Caco-2 (cell line): ENCODE data around the gene HOMER3. TPM values are rescaled to one million over a fixed set of nuclear protein-coding genes. Genes with fewer than 3 reads are reported as not detected.

Experiments used
- BruUV-seq: library from RNA; stranded (reverse); fragments of 400-500 nt; replicated peaks from 2 replicates; lab custom pipeline; 2021; lab: Mats Ljungman, UMichigan
- CTCF ChIA-PET: fragments of 300-600 bp; sonication (Branson Sonifier 250); formaldehyde crosslinking; loops from one replicate; lab custom pipeline; 2022; ENCODE audit warnings: antibody characterized with exemption; lab: Charles Lee
- POLR2A ChIA-PET: fragments of 300-600 bp; sonication (Branson Sonifier 250); formaldehyde crosslinking; loops from one replicate; lab custom pipeline; 2022; ENCODE audit warnings: antibody characterized with exemption; lab: Charles Lee
- DNase-seq, 2 experiments: peaks; one replicate each; pipeline versions ENCODE4 v3.0.0 to v3.0.0-alpha.2; 2020 to 2022
- H3K27me3 ChIP-seq: replicated peaks from 2 replicates; pipeline ENCODE4 v1.6.0; 2011; ENCODE audit warnings: low read length; ENCODE audit not compliant: control insufficient read depth, insufficient read depth
- H3K36me3 ChIP-seq: 2 replicates; pipeline ENCODE4 v1.5.1; 2011; ENCODE audit warnings: low read length; ENCODE audit not compliant: control insufficient read depth, insufficient read depth
- H3K4me1 ChIP-seq: fragments of 250-450 bp; sonication (Bioruptor Pico); 2 replicates; pipeline ENCODE4 v1.5.1; 2020; ENCODE audit warnings: mild to moderate bottlenecking
- H3K4me3 ChIP-seq: 2 replicates; pipeline ENCODE4 v1.5.1; 2011; ENCODE audit warnings: low read depth, mild to moderate bottlenecking, control low read depth, low read length
- H3K9me3 ChIP-seq: fragments of 250-450 bp; sonication (Bioruptor Pico); 2 replicates; pipeline ENCODE4 v1.5.1; 2020; ENCODE audit warnings: mild to moderate bottlenecking, moderate library complexity
- H3K27ac Mint-ChIP-seq: one replicate; pipeline ENCODE4 v1.8.0; 2022; ENCODE audit warnings: mixed read lengths; ENCODE audit not compliant: unreplicated experiment
- H3K27me3 Mint-ChIP-seq: one replicate; pipeline ENCODE4 v1.8.0; 2022; ENCODE audit warnings: mixed read lengths; ENCODE audit not compliant: insufficient read depth, unreplicated experiment
- H3K36me3 Mint-ChIP-seq: one replicate; pipeline ENCODE4 v1.8.0; 2022; ENCODE audit warnings: mild to moderate bottlenecking, mixed read lengths; ENCODE audit not compliant: insufficient read depth, unreplicated experiment
- H3K4me1 Mint-ChIP-seq: one replicate; pipeline ENCODE4 v1.8.0; 2022; ENCODE audit warnings: low read depth, mixed read lengths; ENCODE audit not compliant: unreplicated experiment
- H3K4me3 Mint-ChIP-seq: one replicate; pipeline ENCODE4 v1.8.0; 2022; ENCODE audit warnings: mild to moderate bottlenecking, moderate library complexity, mixed read lengths; ENCODE audit not compliant: unreplicated experiment
- H3K9me3 Mint-ChIP-seq: one replicate; pipeline ENCODE4 v1.8.0; 2022; ENCODE audit warnings: mixed read lengths; ENCODE audit not compliant: unreplicated experiment
- intact Hi-C: fragments of 100-400 bp; cut with micrococcal nuclease; formaldehyde crosslinking; loops from one replicate; pipeline ENCODE4 v1.10.0; 2022; ENCODE audit not compliant: unreplicated experiment
- total RNA-seq: library from RNA; stranded (reverse); gene quantifications from 2 replicates; pipeline ENCODE4 v1.2.3, GENCODE V29; 2022
- TF ChIP-seq, protein P1 (sequence below), 2 experiments: fragments of 200-600 bp in 1 of 2; IDR thresholded peaks; 1 replicate in 1 of 2; 2 replicates in 1 of 2; pipeline versions ENCODE4 v1.5.1 to v1.8.0; 2011 to 2022; ENCODE audit warnings: antibody characterized with exemption in 1 of 2, control low read depth in 1 of 2, inconsistent platforms in 1 of 2, low read depth in 1 of 2, low read length in 1 of 2, mild to moderate bottlenecking in 1 of 2, moderate library complexity in 1 of 2; ENCODE audit not compliant: insufficient read depth in 1 of 2, severe bottlenecking in 1 of 2, unreplicated experiment in 1 of 2

HOMER3 gene
- total RNA-seq, 1 experiment from 2014 or later: 19.0 TPM

DNA sequence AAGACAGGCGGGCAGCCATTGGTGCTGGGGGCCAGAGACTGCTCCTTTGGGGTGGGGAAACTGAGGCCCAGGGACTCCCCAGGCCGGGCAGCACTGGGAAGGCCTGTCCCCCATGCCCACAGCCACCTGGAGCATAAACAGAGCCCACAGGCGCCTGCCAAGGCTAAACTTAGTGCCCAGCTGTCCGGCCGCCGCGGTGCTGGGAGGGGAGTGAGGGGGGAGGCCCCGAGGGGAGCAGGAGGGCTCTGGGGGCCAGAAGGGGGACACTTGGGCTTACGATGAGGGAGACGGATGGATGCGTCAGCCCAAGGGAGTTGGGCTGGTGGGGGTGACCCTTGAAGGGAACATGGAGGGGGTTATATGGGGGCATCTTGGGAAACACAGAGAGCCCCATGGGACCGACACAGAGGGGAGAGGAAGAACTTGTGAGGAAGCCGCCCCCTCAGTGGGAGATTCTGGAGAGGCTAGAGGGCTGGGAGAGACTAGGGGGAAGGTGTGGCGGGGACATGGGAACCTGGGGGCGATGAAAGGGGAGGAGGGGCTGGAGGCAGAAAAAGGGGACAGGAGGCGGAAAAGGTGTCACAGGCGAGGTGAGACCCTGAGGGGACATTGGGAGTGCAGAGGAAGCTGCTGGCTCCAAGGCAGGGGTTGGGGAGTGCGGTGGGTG, 47.3 kb downstream of the HOMER3 start:
- no peak overlapping the region for H3K4me3 Mint-ChIP-seq
- no peak for DNase-seq
- TF ChIP-seq, protein P1, sequence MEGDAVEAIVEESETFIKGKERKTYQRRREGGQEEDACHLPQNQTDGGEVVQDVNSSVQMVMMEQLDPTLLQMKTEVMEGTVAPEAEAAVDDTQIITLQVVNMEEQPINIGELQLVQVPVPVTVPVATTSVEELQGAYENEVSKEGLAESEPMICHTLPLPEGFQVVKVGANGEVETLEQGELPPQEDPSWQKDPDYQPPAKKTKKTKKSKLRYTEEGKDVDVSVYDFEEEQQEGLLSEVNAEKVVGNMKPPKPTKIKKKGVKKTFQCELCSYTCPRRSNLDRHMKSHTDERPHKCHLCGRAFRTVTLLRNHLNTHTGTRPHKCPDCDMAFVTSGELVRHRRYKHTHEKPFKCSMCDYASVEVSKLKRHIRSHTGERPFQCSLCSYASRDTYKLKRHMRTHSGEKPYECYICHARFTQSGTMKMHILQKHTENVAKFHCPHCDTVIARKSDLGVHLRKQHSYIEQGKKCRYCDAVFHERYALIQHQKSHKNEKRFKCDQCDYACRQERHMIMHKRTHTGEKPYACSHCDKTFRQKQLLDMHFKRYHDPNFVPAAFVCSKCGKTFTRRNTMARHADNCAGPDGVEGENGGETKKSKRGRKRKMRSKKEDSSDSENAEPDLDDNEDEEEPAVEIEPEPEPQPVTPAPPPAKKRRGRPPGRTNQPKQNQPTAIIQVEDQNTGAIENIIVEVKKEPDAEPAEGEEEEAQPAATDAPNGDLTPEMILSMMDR (IDR thresholded peaks at IDR 0.05; ENCODE audit: insufficient read depth in 1 of 2, low read depth in 1 of 2, low read length in 1 of 2, severe bottlenecking in 1 of 2, unreplicated experiment in 1 of 2): no peak
- no peaks in the 10 kb centered on the region for H3K36me3 ChIP-seq
- H3K4me1 Mint-ChIP-seq: no peaks in the 10 kb centered on the region
- peaks cover 10% of the 10 kb centered on the region for H3K4me1 ChIP-seq
- H3K9me3 Mint-ChIP-seq: no peaks in the 10 kb centered on the region
- no peaks in the 10 kb centered on the region for H3K27me3 ChIP-seq
- no peaks in the 10 kb centered on the region for H3K9me3 ChIP-seq
- H3K4me3 ChIP-seq: no peak overlapping the region
- no peaks in the 10 kb centered on the region for H3K27me3 Mint-ChIP-seq
- peaks cover 18% of the 10 kb centered on the region for H3K36me3 Mint-ChIP-seq
- no peak overlapping the region for H3K27ac Mint-ChIP-seq
- ChIA-PET CTCF (interaction anchor here (0.6 to 2.3 kb wide), 2 partner anchors 34 to 93 kb away, joined by 3 to 13 read pairs; no protein-coding TSS in a partner anchor), POLR2A (no interaction called here)
- intact Hi-C loops: loop anchor here (2.0 kb wide), 1 partner anchor 25 kb away; the partner anchor contains the start of genes COPE and DDX49
- no TSS peak for BruUV-seq

DNA sequence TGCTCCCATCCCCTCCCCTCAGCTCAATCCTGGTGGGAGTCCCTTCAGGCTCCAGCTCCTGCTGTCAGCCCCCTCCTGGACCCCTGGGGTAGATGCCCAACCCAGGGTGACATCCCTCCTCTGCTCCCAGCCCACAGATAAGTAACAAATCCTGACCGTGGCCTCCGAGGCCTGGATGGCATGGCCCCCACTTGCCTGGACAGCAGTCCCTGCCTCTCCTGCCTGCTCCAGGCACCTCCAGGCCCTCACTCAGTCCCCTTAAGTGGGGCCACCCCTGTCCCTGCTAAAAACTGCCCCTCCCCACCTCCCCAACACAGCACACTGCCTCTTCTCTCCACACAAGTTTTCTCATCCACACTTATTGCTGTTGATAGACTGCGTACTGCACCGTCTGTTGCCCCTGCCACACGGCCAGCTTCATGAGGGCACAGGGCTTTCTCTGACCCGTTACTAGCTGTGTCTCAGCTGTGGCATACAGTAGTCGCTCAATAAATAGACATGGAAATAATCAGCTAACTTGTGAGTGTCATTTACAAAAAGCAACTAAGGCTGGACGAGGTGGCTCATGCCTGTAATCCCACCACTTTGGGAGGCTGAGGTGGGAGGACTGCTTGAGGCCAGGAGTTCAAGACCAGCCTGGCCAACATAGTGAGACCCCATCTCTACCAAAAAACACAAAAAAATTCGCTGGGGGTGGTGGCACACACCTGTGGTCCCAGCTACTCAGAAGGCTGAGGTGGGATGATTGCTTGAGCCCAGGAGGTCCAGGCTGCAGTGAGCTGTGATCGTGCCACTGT, 50.9 kb downstream of the HOMER3 start:
- no peak overlapping the region for H3K27ac Mint-ChIP-seq
- H3K36me3 Mint-ChIP-seq: peaks cover 17% of the 10 kb centered on the region
- H3K4me3 Mint-ChIP-seq: no peak overlapping the region
- Histone ChIP-seq H3K4me3 (no peak overlapping the region), H3K36me3 (no peaks in the 10 kb centered on the region), H3K4me1 (no peaks in the 10 kb centered on the region), H3K27me3 (no peaks in the 10 kb centered on the region), H3K9me3 (no peaks in the 10 kb centered on the region)
- TF ChIP-seq, protein P1 (IDR thresholded peaks at IDR 0.05; ENCODE audit: insufficient read depth in 1 of 2, low read depth in 1 of 2, low read length in 1 of 2, severe bottlenecking in 1 of 2, unreplicated experiment in 1 of 2): no peak
- BruUV-seq: no TSS peak
- POLR2A ChIA-PET: no interaction called here
- no peaks in the 10 kb centered on the region for H3K27me3 Mint-ChIP-seq
- no peaks in the 10 kb centered on the region for H3K9me3 Mint-ChIP-seq
- DNase-seq: no peak
- H3K4me1 Mint-ChIP-seq: no peaks in the 10 kb centered on the region
- intact Hi-C loops: no loop called here
- CTCF ChIA-PET: no interaction called here

DNA sequence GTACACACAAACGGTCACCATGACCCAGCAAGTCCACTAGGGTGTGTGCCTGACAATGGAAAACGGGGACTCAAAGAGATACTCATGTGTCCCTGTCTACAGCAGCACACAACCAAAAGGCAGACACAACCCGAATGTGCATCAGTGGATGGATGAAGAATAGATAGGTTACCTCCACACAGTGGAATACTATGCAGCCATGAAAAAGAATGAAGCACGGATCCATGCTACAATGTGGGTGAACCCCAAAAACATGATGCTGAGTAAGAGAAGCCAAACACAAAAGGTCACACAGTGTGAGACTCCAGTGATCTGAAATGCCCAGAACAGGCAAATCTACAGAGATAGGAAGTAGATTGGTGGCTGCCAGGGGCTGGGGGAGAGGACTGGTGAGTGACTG, 54.0 kb downstream of the HOMER3 start:
- intact Hi-C loops: no loop called here
- Histone ChIP-seq H3K27me3 (no peaks in the 10 kb centered on the region), H3K36me3 (no peaks in the 10 kb centered on the region), H3K4me3 (no peak overlapping the region), H3K9me3 (no peaks in the 10 kb centered on the region), H3K4me1 (no peaks in the 10 kb centered on the region)
- no peak overlapping the region for H3K4me3 Mint-ChIP-seq
- H3K9me3 Mint-ChIP-seq: no peaks in the 10 kb centered on the region
- TF ChIP-seq, protein P1 (IDR thresholded peaks at IDR 0.05; ENCODE audit: insufficient read depth in 1 of 2, low read depth in 1 of 2, low read length in 1 of 2, severe bottlenecking in 1 of 2, unreplicated experiment in 1 of 2): no peak
- CTCF ChIA-PET: no interaction called here
- no peak overlapping the region for H3K27ac Mint-ChIP-seq
- DNase-seq: no peak
- H3K36me3 Mint-ChIP-seq: peaks cover 26% of the 10 kb centered on the region
- H3K4me1 Mint-ChIP-seq: no peaks in the 10 kb centered on the region
- H3K27me3 Mint-ChIP-seq: no peaks in the 10 kb centered on the region
- POLR2A ChIA-PET: no interaction called here
- BruUV-seq: no TSS peak
